Karpas-422 (cell line): ENCODE measurements around the gene RIPK1. TPM values are rescaled to one million over a fixed set of nuclear protein-coding genes. Genes with fewer than 3 reads are reported as not detected.
"Not testable (repeated sequence)": the region's sequence is repeated elsewhere in the genome, so short reads cannot be mapped to it uniquely, and the experiment has no call there.

ENCODE experiments used
- DNase-seq: peaks from one replicate; pipeline ENCODE4 v3.0.0-alpha.2; 2015
- H2AFZ ChIP-seq: fragments of 200-600 bp; sonication (generic); 2 replicates; pipeline ENCODE4 v1.6.1; 2014; ENCODE audit warnings: antibody characterized with exemption, low read length, mixed read lengths
- H3K27ac ChIP-seq: fragments of 200-600 bp; sonication (generic); 2 replicates; pipeline ENCODE4 v1.5.1; 2014; ENCODE audit warnings: mild to moderate bottlenecking, low read length, moderate library complexity
- H3K27me3 ChIP-seq: fragments of 200-600 bp; sonication (generic); 2 replicates; pipeline ENCODE4 v1.6.1; 2014; ENCODE audit warnings: low read length, mixed read lengths
- H3K36me3 ChIP-seq: fragments of 200-600 bp; sonication (generic); 2 replicates; pipeline ENCODE4 v1.6.1; 2014; ENCODE audit warnings: low read length, mixed read lengths; ENCODE audit not compliant: insufficient read depth
- H3K4me1 ChIP-seq: fragments of 200-600 bp; sonication (generic); 2 replicates; pipeline ENCODE4 v1.6.1; 2014; ENCODE audit warnings: mild to moderate bottlenecking, low read length, mixed read lengths
- H3K4me2 ChIP-seq: fragments of 200-600 bp; sonication (generic); 2 replicates; pipeline ENCODE4 v1.6.1; 2014; ENCODE audit warnings: low read length, low read depth, mild to moderate bottlenecking; ENCODE audit not compliant: poor library complexity, severe bottlenecking
- H3K4me3 ChIP-seq: fragments of 200-600 bp; sonication (generic); 2 replicates; pipeline ENCODE4 v1.5.1; 2014; ENCODE audit warnings: mild to moderate bottlenecking, antibody characterized with exemption, low read length, mixed read lengths
- H3K79me2 ChIP-seq: fragments of 200-600 bp; sonication (generic); 2 replicates; pipeline ENCODE4 v1.6.1; 2014; ENCODE audit warnings: mild to moderate bottlenecking, low read length, mixed read lengths
- H3K9ac ChIP-seq: fragments of 200-600 bp; sonication (generic); 2 replicates; pipeline ENCODE4 v1.6.0; 2014; ENCODE audit warnings: low read length
- H3K9me2 ChIP-seq: fragments of 200-600 bp; sonication (generic), shearing (Covaris generic); replicated peaks from 2 replicates; pipeline ENCODE4 v1.6.0; 2014; ENCODE audit warnings: mild to moderate bottlenecking, low read length, moderate library complexity; ENCODE audit not compliant: insufficient read depth
- H3K9me3 ChIP-seq: fragments of 300-700, 200-600 bp; sonication (generic); 2 replicates; pipeline ENCODE4 v1.6.1; 2014; ENCODE audit warnings: low read length, mixed read lengths
- H4K20me1 ChIP-seq: fragments of 200-600 bp; sonication (generic); 2 replicates; pipeline ENCODE4 v1.6.1; 2014; ENCODE audit warnings: mild to moderate bottlenecking, antibody characterized with exemption, low read length, low read depth; ENCODE audit not compliant: insufficient read depth
- total RNA-seq: library from RNA; depleted of rRNA; stranded (reverse); fragments of >200 nt; shearing (Covaris generic); gene quantifications from 2 replicates; pipeline ENCODE4 v1.2.3, GENCODE V29; 2014; ENCODE audit warnings: low replicate concordance

RIPK1 gene
- total RNA-seq, 1 experiment from 2014 or later = 9.6 TPM

DNA sequence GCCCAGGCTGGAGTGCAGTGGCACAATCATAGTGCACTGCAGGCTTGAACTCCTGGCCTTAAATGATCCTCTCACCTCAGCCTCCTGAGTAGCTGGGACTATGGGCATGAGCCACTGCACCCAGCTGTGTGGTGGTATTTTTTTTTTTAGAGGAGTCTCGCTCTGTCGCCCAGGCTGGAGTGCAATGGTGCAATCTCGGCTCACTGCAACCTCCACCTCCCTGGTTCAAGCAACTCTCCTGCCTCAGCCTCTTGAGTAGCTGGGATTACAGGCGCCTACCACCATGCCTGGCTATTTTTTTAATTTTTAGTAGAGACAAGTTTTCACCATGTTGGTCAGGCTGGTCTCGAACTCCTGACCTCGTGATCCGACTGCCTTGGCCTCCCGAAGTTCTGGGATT, 10.7 kb downstream of the RIPK1 start:
- H3K9me3 ChIP-seq, H2AFZ ChIP-seq, H3K27me3 ChIP-seq, H4K20me1 ChIP-seq, H3K9me2 ChIP-seq, H3K27ac ChIP-seq, H3K4me3 ChIP-seq, H3K9ac ChIP-seq, DNase-seq, H3K4me2 ChIP-seq: not testable (repeated sequence)
- Histone ChIP-seq H3K36me3 (peaks cover 31% of the 10 kb centered on the region; the same call in 1 of the 2 replicates), H3K79me2 (peaks cover 46% of the 10 kb centered on the region), H3K4me1 (peaks cover 21% of the 10 kb centered on the region)

DNA sequence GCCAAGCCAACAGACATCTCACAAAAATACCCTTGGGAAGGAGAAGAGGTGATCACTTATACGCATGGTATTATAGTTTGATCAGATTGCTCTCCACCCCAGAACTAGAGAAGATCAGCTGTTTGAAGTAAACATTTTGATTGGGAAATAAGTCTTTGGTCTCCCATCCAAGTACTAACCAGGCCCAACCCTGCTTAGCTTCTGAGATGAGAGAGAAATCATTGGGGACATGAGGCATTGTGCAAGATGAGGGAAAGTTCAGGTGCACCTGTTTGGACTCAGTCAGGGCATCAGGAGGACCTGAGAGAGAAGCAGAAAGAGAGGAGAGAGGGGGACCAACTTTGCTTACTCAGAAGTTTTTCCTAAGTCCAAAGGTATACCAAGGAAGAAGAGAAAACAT, 11.4 kb downstream of the RIPK1 start:
- peaks cover 40% of the 10 kb centered on the region for H3K79me2 ChIP-seq
- H3K9me3 ChIP-seq = no peaks in the 10 kb centered on the region
- no peak overlapping the region for H2AFZ ChIP-seq
- no peak for DNase-seq
- H3K9ac ChIP-seq = no peak overlapping the region
- no peaks in the 10 kb centered on the region for H4K20me1 ChIP-seq
- no peaks in the 10 kb centered on the region for H3K9me2 ChIP-seq
- peaks cover 15% of the 10 kb centered on the region for H3K4me1 ChIP-seq
- no peak overlapping the region for H3K27ac ChIP-seq
- no peaks in the 10 kb centered on the region for H3K27me3 ChIP-seq
- H3K4me3 ChIP-seq = no peak overlapping the region
- no peak overlapping the region for H3K4me2 ChIP-seq
- peaks cover 31% of the 10 kb centered on the region; the same call in 1 of the 2 replicates for H3K36me3 ChIP-seq

DNA sequence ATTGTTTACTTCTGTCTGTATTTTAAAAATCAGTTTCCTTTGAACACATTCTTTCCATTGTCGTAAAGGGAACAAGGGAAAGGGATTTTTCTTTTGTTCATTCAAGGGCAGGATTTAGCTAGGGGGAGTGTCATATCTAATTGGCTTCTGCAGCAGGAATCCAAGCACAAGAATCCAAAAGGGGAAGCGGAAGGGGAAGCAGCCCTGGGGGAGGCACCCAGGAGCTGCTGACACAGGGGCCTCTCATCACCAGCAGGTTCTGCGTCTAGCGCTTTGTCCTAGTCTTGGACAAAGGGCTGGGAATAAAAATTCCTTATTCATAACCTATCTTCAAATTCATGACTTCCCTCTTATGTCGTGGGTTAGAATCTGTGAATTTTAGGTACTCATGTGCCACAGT, 13.7 kb downstream of the RIPK1 start:
- Histone ChIP-seq H3K27me3 (no peaks in the 10 kb centered on the region), H4K20me1 (no peaks in the 10 kb centered on the region), H3K79me2 (peaks cover 19% of the 10 kb centered on the region), H3K4me1 (peaks cover 3% of the 10 kb centered on the region; the same call in 1 of the 2 replicates), H2AFZ (no peak overlapping the region), H3K4me3 (no peak overlapping the region), H3K9me3 (no peaks in the 10 kb centered on the region), H3K4me2 (no peak overlapping the region), H3K36me3 (peaks cover 33% of the 10 kb centered on the region; the same call in 1 of the 2 replicates), H3K9ac (no peak overlapping the region), H3K9me2 (no peaks in the 10 kb centered on the region), H3K27ac (no peak overlapping the region)
- DNase-seq = no peak

DNA sequence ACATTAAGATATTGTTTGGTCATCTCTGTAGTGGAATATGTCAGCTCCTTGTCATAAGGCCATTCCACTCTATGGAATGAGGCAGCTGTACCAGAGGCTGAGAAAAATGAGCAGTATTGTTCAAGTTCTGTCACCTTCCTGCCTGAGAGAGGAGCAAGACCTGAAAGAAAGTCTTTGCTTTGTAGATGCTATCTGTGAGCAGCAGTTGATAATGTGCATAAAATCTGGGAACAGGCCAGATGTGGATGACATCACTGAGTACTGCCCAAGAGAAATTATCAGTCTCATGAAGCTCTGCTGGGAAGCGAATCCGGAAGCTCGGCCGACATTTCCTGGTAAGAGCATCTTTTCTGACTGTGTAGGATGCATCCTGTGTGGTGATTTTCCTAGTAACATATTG, 16.8 kb downstream of the RIPK1 start:
- Histone ChIP-seq H3K4me1 (no peaks in the 10 kb centered on the region), H3K36me3 (peaks cover 32% of the 10 kb centered on the region; the same call in 1 of the 2 replicates), H4K20me1 (no peaks in the 10 kb centered on the region)

DNA sequence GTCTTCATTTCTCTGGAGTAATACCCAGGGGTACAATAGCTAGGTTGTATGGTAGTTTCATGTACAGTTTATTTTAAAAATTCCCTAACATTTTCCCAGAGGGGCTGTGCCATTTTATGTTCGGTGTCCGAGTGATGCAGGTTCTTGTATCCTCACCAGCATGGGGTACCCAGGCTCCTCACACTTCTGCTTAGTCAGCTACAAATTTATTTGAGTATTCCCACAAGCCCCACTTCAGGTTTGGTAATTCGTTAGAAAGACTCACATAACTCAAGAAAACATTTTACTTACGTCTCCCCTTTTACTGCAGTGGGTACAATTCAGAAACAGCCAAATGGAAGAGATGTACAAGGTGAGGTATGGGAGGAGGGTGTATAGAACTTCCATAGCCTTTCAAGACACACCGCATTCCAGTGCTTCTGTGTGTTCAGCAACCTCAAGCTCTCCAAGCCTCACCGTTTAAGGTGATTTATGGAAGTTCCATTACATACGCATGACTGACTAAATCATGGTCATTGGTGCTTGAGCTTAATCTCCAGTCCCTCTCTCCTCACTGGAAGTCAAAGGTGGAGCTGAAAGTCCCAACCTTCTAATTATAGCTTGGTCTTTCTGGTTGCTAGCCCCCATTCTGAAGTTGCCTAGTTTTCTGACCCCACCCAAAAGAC, 18.1 kb downstream of the RIPK1 start:
- DNase-seq = no peak
- Histone ChIP-seq H2AFZ (no peak overlapping the region), H3K4me3 (no peak overlapping the region), H3K4me1 (no peaks in the 10 kb centered on the region), H3K36me3 (peaks cover 26% of the 10 kb centered on the region), H3K9me3 (no peaks in the 10 kb centered on the region), H3K27me3 (no peaks in the 10 kb centered on the region), H3K4me2 (no peak overlapping the region), H3K9ac (no peak overlapping the region), H3K27ac (no peak overlapping the region), H3K79me2 (peaks cover 4% of the 10 kb centered on the region; the same call in 1 of the 2 replicates), H4K20me1 (no peaks in the 10 kb centered on the region), H3K9me2 (no peaks in the 10 kb centered on the region)

More for the DNA sequence above, 16.8 kb downstream of the RIPK1 start:
- Histone ChIP-seq H3K27me3 (no peaks in the 10 kb centered on the region), H3K9me3 (no peaks in the 10 kb centered on the region), H3K79me2 (peaks cover 7% of the 10 kb centered on the region; the same call in 1 of the 2 replicates), H3K9me2 (no peaks in the 10 kb centered on the region), H3K27ac (no peak overlapping the region), H3K4me2 (no peak overlapping the region), H3K4me3 (no peak overlapping the region), H2AFZ (no peak overlapping the region), H3K9ac (no peak overlapping the region)
- DNase-seq = no peak

DNA sequence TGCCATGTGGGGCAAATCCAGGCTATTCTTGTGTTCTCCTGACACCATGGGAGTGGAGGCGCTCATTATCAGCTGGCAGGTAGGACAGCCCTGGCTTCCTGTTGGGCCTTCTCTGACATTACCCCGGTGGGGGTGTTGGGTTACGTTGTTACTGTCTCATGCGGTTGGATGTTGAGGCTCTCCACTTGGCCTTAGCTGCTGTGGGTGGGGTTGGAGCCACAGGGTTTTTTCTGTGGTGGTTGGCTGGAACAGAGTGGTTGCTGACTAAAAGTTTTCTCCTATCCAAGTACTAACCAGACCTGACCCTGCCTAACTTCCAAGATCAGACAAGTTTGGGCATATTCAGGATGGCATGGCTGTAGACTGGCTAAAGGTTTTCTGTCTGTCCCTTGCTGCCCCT, 20.2 kb downstream of the RIPK1 start:
- H3K79me2 ChIP-seq = peaks cover 4% of the 10 kb centered on the region; the same call in 1 of the 2 replicates
- H3K27me3 ChIP-seq = no peaks in the 10 kb centered on the region
- H4K20me1 ChIP-seq = no peaks in the 10 kb centered on the region
- no peak overlapping the region for H3K4me3 ChIP-seq
- peaks cover 26% of the 10 kb centered on the region for H3K36me3 ChIP-seq
- no peak overlapping the region for H3K9ac ChIP-seq
- H3K4me2 ChIP-seq = no peak overlapping the region
- H3K4me1 ChIP-seq = no peaks in the 10 kb centered on the region
- no peak overlapping the region for H2AFZ ChIP-seq
- no peak overlapping the region for H3K27ac ChIP-seq
- H3K9me3 ChIP-seq = no peaks in the 10 kb centered on the region
- no peak for DNase-seq
- H3K9me2 ChIP-seq = no peaks in the 10 kb centered on the region

DNA sequence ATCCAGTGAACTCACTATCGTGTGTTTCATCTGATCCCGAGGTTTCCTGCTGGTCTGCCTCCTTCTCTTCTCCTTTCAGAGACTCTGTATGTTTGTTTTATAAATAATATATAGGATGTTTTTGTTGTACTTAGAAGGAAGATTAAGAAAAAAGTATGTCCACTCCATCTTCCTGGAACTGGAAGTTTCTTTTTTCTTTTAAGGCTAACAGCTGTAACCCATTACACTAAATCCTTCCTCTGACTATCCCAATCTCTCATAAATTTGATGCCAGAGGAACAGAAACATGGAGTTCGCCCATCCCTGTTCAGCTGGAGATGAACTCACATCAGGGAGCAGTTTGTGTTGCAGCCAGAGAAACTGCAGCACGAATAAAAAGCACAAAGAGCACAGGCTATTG, 20.7 kb downstream of the RIPK1 start:
- Histone ChIP-seq H3K9ac (no peak overlapping the region), H3K9me3 (no peaks in the 10 kb centered on the region), H4K20me1 (no peaks in the 10 kb centered on the region), H3K79me2 (peaks cover 4% of the 10 kb centered on the region; the same call in 1 of the 2 replicates), H3K4me3 (no peak overlapping the region), H3K9me2 (no peaks in the 10 kb centered on the region), H3K27me3 (no peaks in the 10 kb centered on the region), H3K36me3 (peaks cover 26% of the 10 kb centered on the region), H3K27ac (no peak overlapping the region), H3K4me2 (no peak overlapping the region), H3K4me1 (no peaks in the 10 kb centered on the region), H2AFZ (no peak overlapping the region)
- no peak for DNase-seq

DNA sequence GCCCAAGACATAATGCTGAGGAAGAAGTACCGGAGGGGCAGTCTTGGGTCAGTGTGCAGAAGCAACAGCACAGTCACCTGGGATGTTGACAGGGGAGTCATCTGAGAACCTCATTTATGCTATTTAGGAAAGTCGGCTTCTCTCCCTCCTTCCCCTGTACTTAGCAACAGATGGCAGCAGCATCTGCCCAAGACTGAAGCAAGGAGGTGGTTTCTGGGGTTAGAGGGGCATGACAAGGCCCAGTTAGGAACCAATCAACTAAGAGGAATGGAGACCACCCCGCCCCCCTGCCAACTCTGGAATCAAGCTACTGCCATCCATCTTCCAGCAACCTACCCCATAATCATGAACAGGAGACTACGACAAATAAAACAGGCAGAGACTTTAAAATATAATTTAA, 21.7 kb downstream of the RIPK1 start:
- Histone ChIP-seq H3K27ac (no peak overlapping the region), H3K4me1 (no peaks in the 10 kb centered on the region), H3K36me3 (peaks cover 23% of the 10 kb centered on the region)

More for the DNA sequence above, 21.7 kb downstream of the RIPK1 start:
- no peaks in the 10 kb centered on the region for H3K27me3 ChIP-seq
- no peak overlapping the region for H3K4me2 ChIP-seq
- no peaks in the 10 kb centered on the region for H4K20me1 ChIP-seq
- no peak overlapping the region for H2AFZ ChIP-seq
- DNase-seq = no peak
- H3K9me2 ChIP-seq = no peaks in the 10 kb centered on the region
- H3K9ac ChIP-seq = no peak overlapping the region
- peaks cover 4% of the 10 kb centered on the region; the same call in 1 of the 2 replicates for H3K79me2 ChIP-seq
- H3K9me3 ChIP-seq = no peaks in the 10 kb centered on the region
- H3K4me3 ChIP-seq = no peak overlapping the region
